ENCODE measurements around the gene NCAM2. TPM values are rescaled to one million over a fixed set of nuclear protein-coding genes. Genes with fewer than 3 reads are reported as not detected.

NCAM2 gene
- total and polyA plus RNA-seq, 2 of the 8 experiments (the other 6 are each of a cell fraction or from before 2014, with no cell fraction given) = 0.14 to 1.1 TPM

DNA sequence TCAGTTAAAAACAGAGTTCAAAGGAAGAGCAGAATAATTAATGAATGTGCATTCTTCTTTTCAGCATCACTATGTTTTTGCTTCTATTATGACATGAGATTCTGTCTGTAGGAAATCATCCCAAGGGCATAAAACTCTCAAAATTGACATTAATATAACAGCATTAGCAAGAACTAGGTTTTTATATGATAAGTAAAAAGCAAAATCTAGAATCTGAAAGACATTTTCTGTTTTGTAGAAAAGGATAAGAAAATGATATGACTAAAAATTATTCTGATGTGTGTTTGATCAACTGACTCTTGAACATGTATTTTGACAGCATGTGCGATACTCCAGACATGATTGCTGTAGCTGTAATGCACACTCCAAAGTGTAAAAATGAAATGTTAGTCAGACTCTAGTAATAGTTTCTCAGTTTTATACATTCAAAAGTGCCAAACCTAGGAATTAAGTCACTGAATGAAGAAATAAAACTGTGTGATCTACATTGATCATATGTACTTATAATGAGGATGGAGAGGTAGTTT is 197.3 kb downstream of the NCAM2 start:
- H3K4me2 ChIP-seq (ENCODE audit: insufficient read depth in 1 of 2, low read depth in 2 of 2, low read length in 2 of 2) = no peak overlapping the region
- H4K91ac ChIP-seq (replicated peaks; ENCODE audit: insufficient read length, low read length) = no peak overlapping the region
- no peaks in the 10 kb centered on the region for H3K79me1 ChIP-seq (ENCODE audit: low read depth, low read length)
- H2BK20ac ChIP-seq (ENCODE audit: low read length) = no peak overlapping the region
- H3K23me2 ChIP-seq (ENCODE audit: low read depth, low read length) = no peaks in the 10 kb centered on the region
- H4K5ac ChIP-seq (ENCODE audit: insufficient read length, low read depth, low read length) = no peak overlapping the region
- H2BK120ac ChIP-seq (replicated peaks; ENCODE audit: low read depth, low read length) = no peak overlapping the region
- no peak overlapping the region for H3K4ac ChIP-seq (replicated peaks; ENCODE audit: insufficient read length, low read depth, low read length)
- H3K79me2 ChIP-seq (ENCODE audit: control insufficient read depth in 1 of 2, insufficient read depth in 2 of 2, low read length in 2 of 2) = no peaks in the 10 kb centered on the region
- H3K9ac ChIP-seq (replicated peaks in 1 of 4; ENCODE audit: extremely low read depth in 1 of 4, low read depth in 3 of 4, low read length in 3 of 4) = no peak overlapping the region
- no peak overlapping the region for H3K18ac ChIP-seq (ENCODE audit: extremely low read depth, low read length)
- H3K36me3 ChIP-seq (ENCODE audit: control insufficient read depth in 2 of 4, insufficient read depth in 4 of 4, low read length in 3 of 4) = no peaks in the 10 kb centered on the region
- H3K9me3 ChIP-seq (ENCODE audit: insufficient read depth in 2 of 2, low read depth in 1 of 2, low read length in 1 of 2) = no peaks in the 10 kb centered on the region
- no peak overlapping the region for H3K14ac ChIP-seq (ENCODE audit: insufficient read length)
- no peak overlapping the region for H2BK12ac ChIP-seq (ENCODE audit: low read depth, low read length)
- no peaks in the 10 kb centered on the region for H4K20me1 ChIP-seq (replicated peaks in 1 of 2; ENCODE audit: control insufficient read depth in 1 of 2, insufficient read depth in 2 of 2, low read length in 2 of 2)
- no peak overlapping the region for H3K23ac ChIP-seq (ENCODE audit: insufficient read length)
- H3K27me3 ChIP-seq (replicated peaks in 1 of 4; ENCODE audit: control insufficient read depth in 3 of 4, extremely low read depth in 1 of 4, insufficient read depth in 3 of 4, low read length in 3 of 4) = peaks cover 0 to 1% (median 0%) of the 10 kb centered on the region in 4 experiments; a peak in 1 of 7 replicates
- H2BK15ac ChIP-seq (ENCODE audit: low read length) = no peak overlapping the region
- no peaks in the 10 kb centered on the region for H3K4me1 ChIP-seq (replicated peaks in 1 of 4; ENCODE audit: control insufficient read depth in 3 of 4, insufficient read depth in 4 of 4, low read length in 3 of 4)
- WGBS, 2 experiments (ENCODE audit: extremely low coverage in 1 of 2, insufficient coverage in 1 of 2, insufficient read length in 1 of 2, insufficient replicate concordance in 2 of 2, low coverage in 1 of 2, low lambda C conversion rate in 2 of 2, missing lambda C conversion rate in 1 of 2) = 92% methylated on average over 1 of the region's 1 CpG; no CpG with 5 or more reads in 1 of the 2 experiments
- H2AK5ac ChIP-seq (ENCODE audit: low read depth, low read length) = no peak overlapping the region
- no peak overlapping the region for H3K4me3 ChIP-seq (ENCODE audit: extremely low read depth in 1 of 4, insufficient read depth in 2 of 4, low read depth in 3 of 4, low read length in 4 of 4)
- ChIA-PET POLR2A (ENCODE audit: partially characterized antibody) (no interaction called here), CTCF (ENCODE audit: partially characterized antibody) (interaction anchor here (1.3 kb wide), 1 partner anchor 726 kb away, joined by 3 read pairs; no protein-coding TSS in a partner anchor)
- H2AFZ ChIP-seq (ENCODE audit: low read length) = no peak overlapping the region
- H2BK5ac ChIP-seq (ENCODE audit: low read depth, low read length) = no peak overlapping the region
- H3K56ac ChIP-seq (replicated peaks; ENCODE audit: insufficient read length, low read depth, low read length) = no peak overlapping the region
- H4K8ac ChIP-seq (ENCODE audit: extremely low read depth, insufficient read depth, low read length) = no peak overlapping the region
- no peak for FAIRE-seq
- DNase-seq (ENCODE audit: low read depth in 1 of 2, low spot score in 2 of 2) = no peak
- no peak overlapping the region for H3K27ac ChIP-seq (ENCODE audit: low read depth, low read length)
- TF ChIP-seq BACH1 (IDR thresholded peaks at IDR 0.05; ENCODE audit: low read length) (no peak), ASH2L (IDR thresholded peaks at IDR 0.05; ENCODE audit: low read length) (no peak), SUZ12 (IDR thresholded peaks at IDR 0.05; ENCODE audit: low read length) (no peak), SIX5 (IDR thresholded peaks at IDR 0.05; ENCODE audit: low read depth, low read length) (no peak), HDAC6 (IDR thresholded peaks at IDR 0.05; ENCODE audit: low read depth, low read length) (no peak), CBX5 (IDR thresholded peaks at IDR 0.05; ENCODE audit: low read depth, low read length) (no peak), EZH2 (IDR thresholded peaks at IDR 0.05; ENCODE audit: low read depth, low read length, severe bottlenecking) (no peak), NANOG (IDR thresholded peaks at IDR 0.05; ENCODE audit: insufficient read depth, low read depth, low read length, poor library complexity, severe bottlenecking) (no peak), FOSL1 (IDR thresholded peaks at IDR 0.05; ENCODE audit: insufficient read depth, low read depth, low read length) (no peak), GTF2F1 (IDR thresholded peaks at IDR 0.05; ENCODE audit: borderline replicate concordance, low read depth, low read length) (no peak), CBX8 (IDR thresholded peaks at IDR 0.05; ENCODE audit: borderline replicate concordance, low read depth, low read length) (no peak), HDAC2 (IDR thresholded peaks at IDR 0.05; ENCODE audit: borderline replicate concordance in 1 of 2, low read depth in 2 of 2, low read length in 2 of 2) (no peak), GABPA (IDR thresholded peaks at IDR 0.05; ENCODE audit: borderline replicate concordance, insufficient read depth, low read length) (no peak)
- TF ChIP-seq, protein P1, sequence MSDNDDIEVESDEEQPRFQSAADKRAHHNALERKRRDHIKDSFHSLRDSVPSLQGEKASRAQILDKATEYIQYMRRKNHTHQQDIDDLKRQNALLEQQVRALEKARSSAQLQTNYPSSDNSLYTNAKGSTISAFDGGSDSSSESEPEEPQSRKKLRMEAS (IDR thresholded peaks at IDR 0.05) = no peak
